Ovary (tissue), 3 donors: Measurements from ENCODE around the gene COLQ.

ENCODE experiments used
- EP300 ChIP-seq: sonication (generic); formaldehyde crosslinking; IDR thresholded peaks from one replicate; pipeline ENCODE4 v1.6.1; 2017; ENCODE audit warnings: antibody characterized with exemption
- POLR2A ChIP-seq: fragments of 450-650 bp; IDR thresholded peaks from one replicate; pipeline ENCODE4 v1.6.1; 2017; ENCODE audit warnings: antibody characterized with exemption, mild to moderate bottlenecking, moderate library complexity
- TF ChIP-seq, protein P1 (sequence below), 3 donors: fragments of 450-650 bp in 2 of 3; fragments of 200-600 bp in 1 of 3; IDR thresholded peaks; one replicate each; pipeline versions ENCODE4 v1.5.1 to v1.8.0; 2016 to 2022; ENCODE audit warnings: antibody characterized with exemption in 3 of 3, mild to moderate bottlenecking in 1 of 3
- donor health status: DM: no; HTN: no; CAD: no.

- TF ChIP-seq, protein P1, sequence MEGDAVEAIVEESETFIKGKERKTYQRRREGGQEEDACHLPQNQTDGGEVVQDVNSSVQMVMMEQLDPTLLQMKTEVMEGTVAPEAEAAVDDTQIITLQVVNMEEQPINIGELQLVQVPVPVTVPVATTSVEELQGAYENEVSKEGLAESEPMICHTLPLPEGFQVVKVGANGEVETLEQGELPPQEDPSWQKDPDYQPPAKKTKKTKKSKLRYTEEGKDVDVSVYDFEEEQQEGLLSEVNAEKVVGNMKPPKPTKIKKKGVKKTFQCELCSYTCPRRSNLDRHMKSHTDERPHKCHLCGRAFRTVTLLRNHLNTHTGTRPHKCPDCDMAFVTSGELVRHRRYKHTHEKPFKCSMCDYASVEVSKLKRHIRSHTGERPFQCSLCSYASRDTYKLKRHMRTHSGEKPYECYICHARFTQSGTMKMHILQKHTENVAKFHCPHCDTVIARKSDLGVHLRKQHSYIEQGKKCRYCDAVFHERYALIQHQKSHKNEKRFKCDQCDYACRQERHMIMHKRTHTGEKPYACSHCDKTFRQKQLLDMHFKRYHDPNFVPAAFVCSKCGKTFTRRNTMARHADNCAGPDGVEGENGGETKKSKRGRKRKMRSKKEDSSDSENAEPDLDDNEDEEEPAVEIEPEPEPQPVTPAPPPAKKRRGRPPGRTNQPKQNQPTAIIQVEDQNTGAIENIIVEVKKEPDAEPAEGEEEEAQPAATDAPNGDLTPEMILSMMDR (IDR thresholded peaks at IDR 0.05) = no peak
- TF ChIP-seq EP300 (no peak), POLR2A (no peak)
Measured at GRCh38 chr3:15553749-15554148, 32.2 kb upstream of the COLQ start.
